GM19239 (cell line): ENCODE data around the gene SMIM41.

Experiments used
- DNase-seq: peaks from one replicate; pipeline ENCODE4 v3.0.0; 2011; ENCODE audit warnings: low spot score; ENCODE audit not compliant: insufficient read length
- FAIRE-seq: peaks from 2 replicates; lab custom pipeline; 2011; peaks lifted over from hg19 to GRCh38; lab: Jason Lieb, UNC

Gene SMIM41

GRCh38 chr12:52156757-52157565 is 77.5 kb downstream of the SMIM41 start:
- peak; percentile 40 for FAIRE-seq
- DNase-seq: peak; percentile 73

- DNase-seq: no peak
- no peak for FAIRE-seq
These were observed 78.2 kb downstream of the SMIM41 start for GRCh38 chr12:52157566-52158150.
